ENCODE data around the gene CUL5.

DNA sequence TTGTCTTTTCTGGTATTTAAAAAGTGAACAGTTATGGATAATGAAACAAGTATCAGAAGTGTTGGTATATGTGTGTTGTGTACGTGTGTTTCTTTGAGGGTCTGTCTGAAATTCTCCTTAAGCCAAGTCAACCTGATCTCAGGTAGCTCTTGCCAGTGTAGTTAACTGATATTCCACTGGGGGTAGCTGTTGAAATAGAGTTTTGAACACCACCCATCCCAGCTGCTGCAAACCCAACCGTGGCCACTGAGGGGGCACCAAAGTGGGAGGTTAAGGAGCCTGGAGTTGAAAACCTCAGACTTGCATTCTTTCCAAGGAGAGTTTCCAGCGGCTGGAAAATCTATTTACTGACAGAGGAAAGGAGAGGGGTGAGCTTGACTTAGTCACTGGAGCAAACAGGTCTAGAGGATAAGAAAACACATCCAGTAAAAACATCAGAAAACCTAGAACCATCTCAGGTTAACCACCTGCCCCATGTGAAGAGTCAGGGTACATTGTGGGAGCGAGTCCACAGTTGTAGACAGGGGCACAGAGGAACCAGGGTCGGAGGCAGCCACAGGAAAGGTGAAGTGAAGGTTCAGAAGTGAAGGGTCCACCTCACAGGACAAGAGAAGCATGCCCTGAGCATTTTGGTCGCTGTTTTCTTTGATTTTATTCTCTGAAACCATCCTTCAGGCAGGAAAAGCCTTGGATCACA, 8.8 kb upstream of the CUL5 start:
- TF ChIP-seq, protein P1, sequence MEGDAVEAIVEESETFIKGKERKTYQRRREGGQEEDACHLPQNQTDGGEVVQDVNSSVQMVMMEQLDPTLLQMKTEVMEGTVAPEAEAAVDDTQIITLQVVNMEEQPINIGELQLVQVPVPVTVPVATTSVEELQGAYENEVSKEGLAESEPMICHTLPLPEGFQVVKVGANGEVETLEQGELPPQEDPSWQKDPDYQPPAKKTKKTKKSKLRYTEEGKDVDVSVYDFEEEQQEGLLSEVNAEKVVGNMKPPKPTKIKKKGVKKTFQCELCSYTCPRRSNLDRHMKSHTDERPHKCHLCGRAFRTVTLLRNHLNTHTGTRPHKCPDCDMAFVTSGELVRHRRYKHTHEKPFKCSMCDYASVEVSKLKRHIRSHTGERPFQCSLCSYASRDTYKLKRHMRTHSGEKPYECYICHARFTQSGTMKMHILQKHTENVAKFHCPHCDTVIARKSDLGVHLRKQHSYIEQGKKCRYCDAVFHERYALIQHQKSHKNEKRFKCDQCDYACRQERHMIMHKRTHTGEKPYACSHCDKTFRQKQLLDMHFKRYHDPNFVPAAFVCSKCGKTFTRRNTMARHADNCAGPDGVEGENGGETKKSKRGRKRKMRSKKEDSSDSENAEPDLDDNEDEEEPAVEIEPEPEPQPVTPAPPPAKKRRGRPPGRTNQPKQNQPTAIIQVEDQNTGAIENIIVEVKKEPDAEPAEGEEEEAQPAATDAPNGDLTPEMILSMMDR (IDR thresholded peaks at IDR 0.05; ENCODE audit: low read depth, low read length) = peak; percentile 55
- TF ChIP-seq EZH2phosphoT487 (IDR thresholded peaks at IDR 0.05; ENCODE audit: low read depth) = no peak

Measured in OCI-LY3 (cell line).